HEK293 (cell line): ENCODE data around the gene P2RX6.

Source experiments
- CTCF ChIA-PET: fragments of 350-600 bp; formaldehyde crosslinking; extraction: SDS; loops from one replicate; lab custom pipeline; 2021; ENCODE audit warnings: antibody characterized with exemption; lab: Yijun Ruan, JAX
- POLR2A ChIA-PET: fragments of 300-600 bp; formaldehyde crosslinking; extraction: SDS; loops from one replicate; lab custom pipeline; 2020; ENCODE audit warnings: antibody characterized with exemption, inconsistent platforms; lab: Yijun Ruan, JAX
- H3K27ac ChIP-seq: fragments of 200-500 bp; sonication (Bioruptor generic); 2 replicates; pipeline ENCODE4 v1.5.1; 2014; ENCODE audit warnings: low read depth, low read length, control low read depth, inconsistent platforms; ENCODE audit errors: extremely low read depth
- H3K36me3 ChIP-seq, 2 experiments: fragments of 200-500 bp in 1 of 2; sonication (Bioruptor generic) in 1 of 2; 1 replicate in 1 of 2; 2 replicates in 1 of 2; pipeline ENCODE4 v1.5.1; 2014 to 2017; ENCODE audit warnings: inconsistent platforms in 2 of 2, low read length in 2 of 2; ENCODE audit not compliant: control insufficient read depth in 2 of 2, insufficient read depth in 1 of 2
- H3K4me1 ChIP-seq: fragments of 200-500 bp; sonication (Bioruptor generic); 2 replicates; pipeline ENCODE4 v1.5.1; 2014; ENCODE audit warnings: mild to moderate bottlenecking, low read length, inconsistent platforms; ENCODE audit not compliant: control insufficient read depth, insufficient read depth
- H3K4me3 ChIP-seq: 2 replicates; pipeline ENCODE4 v1.5.1; 2011; ENCODE audit warnings: low read depth, mild to moderate bottlenecking, control low read depth, low read length, moderate library complexity
- H3K9me3 ChIP-seq: fragments of 200-500 bp; sonication (Bioruptor generic); 2 replicates; pipeline ENCODE4 v1.5.1; 2014; ENCODE audit warnings: low read depth, low read length, inconsistent platforms; ENCODE audit not compliant: control insufficient read depth, insufficient read depth
- GLIS1 ChIP-seq: fragments of 450-650 bp; formaldehyde crosslinking; IDR thresholded peaks from 2 replicates; pipeline ENCODE4 v1.5.1; 2016; ENCODE audit warnings: missing biosample characterization, missing genetic modification characterization
- GLIS2 ChIP-seq: fragments of 450-650 bp; formaldehyde crosslinking; IDR thresholded peaks from 2 replicates; pipeline ENCODE4 v1.5.1; 2016; ENCODE audit warnings: missing biosample characterization, missing genetic modification characterization
- WT1 ChIP-seq: fragments of 450-650 bp; formaldehyde crosslinking; IDR thresholded peaks from 2 replicates; pipeline ENCODE4 v1.5.1; 2016; ENCODE audit warnings: missing biosample characterization, missing genetic modification characterization
- ZBTB44 ChIP-seq: fragments of 450-650 bp; IDR thresholded peaks from 2 replicates; pipeline ENCODE4 v1.5.1; 2018; ENCODE audit warnings: missing biosample characterization, mild to moderate bottlenecking, missing genetic modification characterization
- ZNF112 ChIP-seq: fragments of 450-650 bp; formaldehyde crosslinking; IDR thresholded peaks from 2 replicates; pipeline ENCODE4 v1.5.0; 2017; ENCODE audit warnings: missing biosample characterization, missing genetic modification characterization
- ZNF184 ChIP-seq: fragments of 450-650 bp; IDR thresholded peaks from 2 replicates; pipeline ENCODE4 v1.5.1; 2018; ENCODE audit warnings: missing biosample characterization, mild to moderate bottlenecking, missing genetic modification characterization
- ZNF214 ChIP-seq: fragments of 450-650 bp; formaldehyde crosslinking; IDR thresholded peaks from 2 replicates; pipeline ENCODE4 v1.5.1; 2017; ENCODE audit warnings: missing biosample characterization, mild to moderate bottlenecking, missing genetic modification characterization, borderline replicate concordance
- ZNF223 ChIP-seq: fragments of 450-650 bp; formaldehyde crosslinking; IDR thresholded peaks from 2 replicates; pipeline ENCODE4 v1.5.1; 2016; ENCODE audit warnings: missing biosample characterization, missing genetic modification characterization
- ZNF37A ChIP-seq: fragments of 450-650 bp; IDR thresholded peaks from 2 replicates; pipeline ENCODE4 v1.5.1; 2018; ENCODE audit warnings: missing biosample characterization, missing genetic modification characterization
- ZNF391 ChIP-seq: fragments of 450-650 bp; formaldehyde crosslinking; IDR thresholded peaks from 2 replicates; pipeline ENCODE4 v1.5.1; 2016; ENCODE audit warnings: low read depth, missing biosample characterization, missing genetic modification characterization, borderline replicate concordance
- ZNF623 ChIP-seq: fragments of 450-650 bp; formaldehyde crosslinking; IDR thresholded peaks from 2 replicates; pipeline ENCODE4 v1.5.1; 2016; ENCODE audit warnings: missing biosample characterization, missing genetic modification characterization
- ZNF654 ChIP-seq: fragments of 450-650 bp; formaldehyde crosslinking; IDR thresholded peaks from 2 replicates; pipeline ENCODE4 v1.5.1; 2016; ENCODE audit warnings: low read depth, missing biosample characterization, missing genetic modification characterization
- ZNF707 ChIP-seq: fragments of 450-650 bp; formaldehyde crosslinking; IDR thresholded peaks from 2 replicates; pipeline ENCODE4 v1.5.1; 2016; ENCODE audit warnings: missing biosample characterization, missing genetic modification characterization
- ZNF843 ChIP-seq: fragments of 450-650 bp; formaldehyde crosslinking; IDR thresholded peaks from 2 replicates; pipeline ENCODE4 v1.5.1; 2016; ENCODE audit warnings: missing biosample characterization, missing genetic modification characterization
- ZSCAN30 ChIP-seq: fragments of 450-650 bp; IDR thresholded peaks from 2 replicates; pipeline ENCODE4 v1.5.1; 2018; ENCODE audit warnings: missing biosample characterization, mild to moderate bottlenecking, missing genetic modification characterization, moderate library complexity
- TF ChIP-seq, protein P1 (sequence below): fragments of 450-650 bp; IDR thresholded peaks from 2 replicates; pipeline ENCODE4 v1.5.1; 2018; ENCODE audit warnings: missing biosample characterization, missing genetic modification characterization
- TF ChIP-seq, protein P2 (sequence below): fragments of 450-650 bp; formaldehyde crosslinking; IDR thresholded peaks from 2 replicates; pipeline ENCODE4 v1.5.1; 2016; ENCODE audit warnings: missing biosample characterization, missing genetic modification characterization, borderline replicate concordance
- TF ChIP-seq, protein P3 (sequence below): fragments of 450-650 bp; formaldehyde crosslinking; IDR thresholded peaks from 2 replicates; pipeline ENCODE4 v1.5.1; 2016; ENCODE audit warnings: missing biosample characterization, missing genetic modification characterization

Gene P2RX6

DNA sequence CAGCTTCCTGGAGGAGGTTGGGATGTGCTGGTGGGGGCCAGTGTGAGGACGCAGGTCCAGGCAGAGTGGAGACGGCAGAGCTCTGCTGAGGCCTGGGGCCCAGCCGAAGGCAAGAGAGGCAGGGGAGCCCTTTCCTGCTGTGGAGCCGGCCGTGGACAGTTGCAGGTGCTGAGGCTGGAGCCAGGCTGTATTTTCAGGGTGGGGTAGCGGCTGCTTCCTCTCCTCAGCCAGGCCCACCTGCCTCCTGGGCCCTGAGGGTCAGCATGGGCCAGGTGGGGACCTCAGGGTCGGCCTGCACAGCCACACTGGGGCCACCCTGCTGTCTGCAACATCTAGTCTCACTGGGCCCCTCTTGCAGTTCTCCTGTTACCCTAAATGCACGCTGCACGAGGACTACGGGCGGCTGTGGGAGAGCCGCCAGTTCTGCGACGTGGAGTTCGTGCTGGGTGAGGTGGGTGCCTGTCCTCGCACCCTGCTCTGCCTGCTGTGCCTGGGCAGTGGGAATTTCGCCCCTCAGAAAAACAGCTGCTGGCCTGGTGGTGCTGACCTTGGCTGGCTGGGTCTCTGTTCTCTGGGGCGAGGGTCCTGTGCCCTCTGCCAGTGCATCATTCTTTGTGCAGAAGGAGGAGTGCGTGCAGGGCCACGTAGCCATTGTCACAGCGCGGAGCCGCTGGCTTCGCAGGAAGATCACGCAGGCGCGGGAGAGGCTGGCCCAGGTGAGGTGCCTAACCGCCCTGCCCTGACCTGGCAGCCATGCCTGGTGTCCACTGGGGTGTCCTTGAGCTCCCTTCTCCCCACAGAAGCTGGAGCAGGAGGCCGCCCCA is 21.4 kb upstream of the P2RX6 start:
- H3K27ac ChIP-seq: no peak overlapping the region
- CTCF ChIA-PET: interaction anchor here (0.7 kb wide), 1 partner anchor 1935 kb away, joined by 4 read pairs; no protein-coding TSS in a partner anchor
- H3K36me3 ChIP-seq: peaks cover 0 to 96% of the 10 kb centered on the region in 2 experiments; a peak in 1 of 3 replicates
- H3K4me1 ChIP-seq: no peaks in the 10 kb centered on the region
- no peak overlapping the region for H3K4me3 ChIP-seq
- no peaks in the 10 kb centered on the region for H3K9me3 ChIP-seq
- TF ChIP-seq ZNF654 (tag by site-specific recombination): no peak
- TF ChIP-seq ZNF707: no peak
- no peak for TF ChIP-seq ZNF214 (tag by site-specific recombination)
- TF ChIP-seq, protein P1, sequence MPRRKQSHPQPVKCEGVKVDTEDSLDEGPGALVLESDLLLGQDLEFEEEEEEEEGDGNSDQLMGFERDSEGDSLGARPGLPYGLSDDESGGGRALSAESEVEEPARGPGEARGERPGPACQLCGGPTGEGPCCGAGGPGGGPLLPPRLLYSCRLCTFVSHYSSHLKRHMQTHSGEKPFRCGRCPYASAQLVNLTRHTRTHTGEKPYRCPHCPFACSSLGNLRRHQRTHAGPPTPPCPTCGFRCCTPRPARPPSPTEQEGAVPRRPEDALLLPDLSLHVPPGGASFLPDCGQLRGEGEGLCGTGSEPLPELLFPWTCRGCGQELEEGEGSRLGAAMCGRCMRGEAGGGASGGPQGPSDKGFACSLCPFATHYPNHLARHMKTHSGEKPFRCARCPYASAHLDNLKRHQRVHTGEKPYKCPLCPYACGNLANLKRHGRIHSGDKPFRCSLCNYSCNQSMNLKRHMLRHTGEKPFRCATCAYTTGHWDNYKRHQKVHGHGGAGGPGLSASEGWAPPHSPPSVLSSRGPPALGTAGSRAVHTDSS: no peak
- TF ChIP-seq ZNF112 (tag by site-specific recombination): no peak
- no peak for TF ChIP-seq ZNF223 (tag by site-specific recombination)
- TF ChIP-seq, all 188 proteins: peak for 0
- POLR2A ChIA-PET: interaction anchor here (0.9 to 3.0 kb wide), 2 partner anchors 11 kb away, joined by 3 to 13 read pairs; partner anchors contain the start of gene LZTR1

DNA sequence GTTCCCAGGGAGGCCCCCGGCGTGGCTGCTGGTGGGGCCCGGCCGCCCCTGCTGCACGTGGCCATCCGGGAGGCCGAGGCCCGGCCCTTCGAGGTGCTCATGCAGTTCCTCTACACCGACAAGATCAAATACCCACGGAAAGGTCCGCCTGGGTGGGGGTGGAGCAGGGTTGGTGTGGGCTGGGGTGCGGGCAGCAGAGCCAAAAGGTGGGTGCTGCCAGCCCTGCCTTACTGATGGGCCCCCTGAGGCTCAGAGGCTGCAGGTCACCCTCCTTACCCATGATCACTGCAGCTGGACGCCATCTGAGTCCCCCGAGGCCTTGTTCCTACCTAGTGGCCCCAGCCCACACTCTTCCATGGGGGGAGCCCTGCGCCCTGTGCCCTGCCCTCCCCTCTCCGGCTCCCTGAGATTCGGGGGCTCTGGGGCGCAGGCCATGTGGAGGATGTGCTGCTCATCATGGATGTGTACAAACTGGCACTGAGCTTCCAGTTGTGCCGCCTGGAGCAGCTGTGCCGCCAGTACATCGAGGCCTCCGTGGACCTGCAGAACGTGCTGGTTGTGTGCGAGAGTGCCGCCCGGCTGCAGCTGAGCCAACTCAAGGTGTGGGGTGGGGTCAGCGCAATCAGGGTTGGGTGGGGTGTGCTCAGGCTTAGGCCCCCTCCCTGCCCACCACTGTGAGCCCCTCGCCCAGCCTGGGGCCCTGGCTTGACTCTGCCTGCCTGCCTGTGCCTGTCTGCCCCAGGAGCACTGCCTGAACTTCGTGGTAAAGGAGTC is 20.6 kb upstream of the P2RX6 start:
- Histone ChIP-seq H3K4me1 (no peaks in the 10 kb centered on the region), H3K4me3 (no peak overlapping the region), H3K9me3 (no peaks in the 10 kb centered on the region), H3K27ac (no peak overlapping the region), H3K36me3 (peaks cover 0 to 97% of the 10 kb centered on the region in 2 experiments; a peak in 1 of 3 replicates)
- CTCF ChIA-PET: no interaction called here
- POLR2A ChIA-PET: interaction anchor here (3.0 kb wide), 1 partner anchor 12 kb away, joined by 13 read pairs; the partner anchor contains the start of gene LZTR1
- TF ChIP-seq, protein P2, sequence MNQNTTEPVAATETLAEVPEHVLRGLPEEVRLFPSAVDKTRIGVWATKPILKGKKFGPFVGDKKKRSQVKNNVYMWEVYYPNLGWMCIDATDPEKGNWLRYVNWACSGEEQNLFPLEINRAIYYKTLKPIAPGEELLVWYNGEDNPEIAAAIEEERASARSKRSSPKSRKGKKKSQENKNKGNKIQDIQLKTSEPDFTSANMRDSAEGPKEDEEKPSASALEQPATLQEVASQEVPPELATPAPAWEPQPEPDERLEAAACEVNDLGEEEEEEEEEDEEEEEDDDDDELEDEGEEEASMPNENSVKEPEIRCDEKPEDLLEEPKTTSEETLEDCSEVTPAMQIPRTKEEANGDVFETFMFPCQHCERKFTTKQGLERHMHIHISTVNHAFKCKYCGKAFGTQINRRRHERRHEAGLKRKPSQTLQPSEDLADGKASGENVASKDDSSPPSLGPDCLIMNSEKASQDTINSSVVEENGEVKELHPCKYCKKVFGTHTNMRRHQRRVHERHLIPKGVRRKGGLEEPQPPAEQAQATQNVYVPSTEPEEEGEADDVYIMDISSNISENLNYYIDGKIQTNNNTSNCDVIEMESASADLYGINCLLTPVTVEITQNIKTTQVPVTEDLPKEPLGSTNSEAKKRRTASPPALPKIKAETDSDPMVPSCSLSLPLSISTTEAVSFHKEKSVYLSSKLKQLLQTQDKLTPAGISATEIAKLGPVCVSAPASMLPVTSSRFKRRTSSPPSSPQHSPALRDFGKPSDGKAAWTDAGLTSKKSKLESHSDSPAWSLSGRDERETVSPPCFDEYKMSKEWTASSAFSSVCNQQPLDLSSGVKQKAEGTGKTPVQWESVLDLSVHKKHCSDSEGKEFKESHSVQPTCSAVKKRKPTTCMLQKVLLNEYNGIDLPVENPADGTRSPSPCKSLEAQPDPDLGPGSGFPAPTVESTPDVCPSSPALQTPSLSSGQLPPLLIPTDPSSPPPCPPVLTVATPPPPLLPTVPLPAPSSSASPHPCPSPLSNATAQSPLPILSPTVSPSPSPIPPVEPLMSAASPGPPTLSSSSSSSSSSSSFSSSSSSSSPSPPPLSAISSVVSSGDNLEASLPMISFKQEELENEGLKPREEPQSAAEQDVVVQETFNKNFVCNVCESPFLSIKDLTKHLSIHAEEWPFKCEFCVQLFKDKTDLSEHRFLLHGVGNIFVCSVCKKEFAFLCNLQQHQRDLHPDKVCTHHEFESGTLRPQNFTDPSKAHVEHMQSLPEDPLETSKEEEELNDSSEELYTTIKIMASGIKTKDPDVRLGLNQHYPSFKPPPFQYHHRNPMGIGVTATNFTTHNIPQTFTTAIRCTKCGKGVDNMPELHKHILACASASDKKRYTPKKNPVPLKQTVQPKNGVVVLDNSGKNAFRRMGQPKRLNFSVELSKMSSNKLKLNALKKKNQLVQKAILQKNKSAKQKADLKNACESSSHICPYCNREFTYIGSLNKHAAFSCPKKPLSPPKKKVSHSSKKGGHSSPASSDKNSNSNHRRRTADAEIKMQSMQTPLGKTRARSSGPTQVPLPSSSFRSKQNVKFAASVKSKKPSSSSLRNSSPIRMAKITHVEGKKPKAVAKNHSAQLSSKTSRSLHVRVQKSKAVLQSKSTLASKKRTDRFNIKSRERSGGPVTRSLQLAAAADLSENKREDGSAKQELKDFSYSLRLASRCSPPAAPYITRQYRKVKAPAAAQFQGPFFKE (tag by site-specific recombination): no peak
- TF ChIP-seq, protein P3, sequence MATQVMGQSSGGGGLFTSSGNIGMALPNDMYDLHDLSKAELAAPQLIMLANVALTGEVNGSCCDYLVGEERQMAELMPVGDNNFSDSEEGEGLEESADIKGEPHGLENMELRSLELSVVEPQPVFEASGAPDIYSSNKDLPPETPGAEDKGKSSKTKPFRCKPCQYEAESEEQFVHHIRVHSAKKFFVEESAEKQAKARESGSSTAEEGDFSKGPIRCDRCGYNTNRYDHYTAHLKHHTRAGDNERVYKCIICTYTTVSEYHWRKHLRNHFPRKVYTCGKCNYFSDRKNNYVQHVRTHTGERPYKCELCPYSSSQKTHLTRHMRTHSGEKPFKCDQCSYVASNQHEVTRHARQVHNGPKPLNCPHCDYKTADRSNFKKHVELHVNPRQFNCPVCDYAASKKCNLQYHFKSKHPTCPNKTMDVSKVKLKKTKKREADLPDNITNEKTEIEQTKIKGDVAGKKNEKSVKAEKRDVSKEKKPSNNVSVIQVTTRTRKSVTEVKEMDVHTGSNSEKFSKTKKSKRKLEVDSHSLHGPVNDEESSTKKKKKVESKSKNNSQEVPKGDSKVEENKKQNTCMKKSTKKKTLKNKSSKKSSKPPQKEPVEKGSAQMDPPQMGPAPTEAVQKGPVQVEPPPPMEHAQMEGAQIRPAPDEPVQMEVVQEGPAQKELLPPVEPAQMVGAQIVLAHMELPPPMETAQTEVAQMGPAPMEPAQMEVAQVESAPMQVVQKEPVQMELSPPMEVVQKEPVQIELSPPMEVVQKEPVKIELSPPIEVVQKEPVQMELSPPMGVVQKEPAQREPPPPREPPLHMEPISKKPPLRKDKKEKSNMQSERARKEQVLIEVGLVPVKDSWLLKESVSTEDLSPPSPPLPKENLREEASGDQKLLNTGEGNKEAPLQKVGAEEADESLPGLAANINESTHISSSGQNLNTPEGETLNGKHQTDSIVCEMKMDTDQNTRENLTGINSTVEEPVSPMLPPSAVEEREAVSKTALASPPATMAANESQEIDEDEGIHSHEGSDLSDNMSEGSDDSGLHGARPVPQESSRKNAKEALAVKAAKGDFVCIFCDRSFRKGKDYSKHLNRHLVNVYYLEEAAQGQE: no peak
- TF ChIP-seq ZNF184 (tag by site-specific recombination) (no peak), ZNF843 (no peak), ZNF391 (no peak), GLIS2 (0 out of 2 replicates have a peak, but pooled peaks have one; percentile 22), WT1 (tag by site-specific recombination) (no peak), ZNF37A (no peak), ZSCAN30 (tag by site-specific recombination) (no peak), GLIS1 (no peak), ZBTB44 (tag by site-specific recombination) (no peak), ZNF623 (tag by site-specific recombination) (no peak)
